B cell (primary cell): ENCODE results near the gene PHLDB2. TPM values are rescaled to one million over a fixed set of nuclear protein-coding genes. Genes with fewer than 3 reads are reported as not detected.
"Not testable (repeated sequence)": the region's sequence is repeated elsewhere in the genome, so short reads cannot be mapped to it uniquely, and the experiment has no call there.

Source experiments
- ATAC-seq: fragments of 200-7000 bp; cut with Tn5 transposase; one replicate; pipeline ENCODE4 v1.10.0; 2021; ENCODE audit warnings: low read depth, mild to moderate bottlenecking, moderate number of reproducible peaks, moderate library complexity
- CTCF ChIA-PET: fragments of 350-600 bp; sonication (Branson Sonifier 250); formaldehyde crosslinking; loops from one replicate; lab custom pipeline; 2021; ENCODE audit warnings: antibody characterized with exemption, inconsistent platforms; lab: Charles Lee
- POLR2A ChIA-PET: fragments of 350-600 bp; sonication (Branson Sonifier 250); formaldehyde crosslinking; loops from one replicate; lab custom pipeline; 2021; ENCODE audit warnings: antibody characterized with exemption; lab: Charles Lee
- DNase-seq: peaks from one replicate; pipeline ENCODE4 v3.0.0; 2013
- H2AFZ ChIP-seq: 2 replicates; pipeline ENCODE4 v1.6.1; 2012; ENCODE audit warnings: mild to moderate bottlenecking, low read depth, low read length; ENCODE audit not compliant: insufficient read depth, poor library complexity, severe bottlenecking
- H3K27ac ChIP-seq, 2 donors: 1 replicate in 1 of 2; 2 replicates in 1 of 2; pipeline ENCODE4 v1.5.1; 2012 to 2013; ENCODE audit warnings: low read length in 2 of 2, mild to moderate bottlenecking in 2 of 2, moderate library complexity in 1 of 2
- H3K27me3 ChIP-seq, 4 experiments: fragments of 200-600 bp in 1 of 4; sonication (generic) in 1 of 4; replicated peaks in 1 of 4; 1 replicate in 2 of 4; 2 replicates in 2 of 4; pipeline versions ENCODE4 v1.6.1 to v1.7.0; 2013 to 2016; ENCODE audit warnings: low read length in 3 of 4, mild to moderate bottlenecking in 2 of 4, mixed read lengths in 1 of 4, moderate library complexity in 1 of 4; ENCODE audit not compliant: insufficient read depth in 4 of 4, control insufficient read depth in 3 of 4; ENCODE audit errors: control extremely low read depth in 1 of 4
- H3K36me3 ChIP-seq, 2 experiments: replicated peaks in 1 of 2; 1 replicate in 1 of 2; 2 replicates in 1 of 2; pipeline versions ENCODE4 v1.6.1 to v1.7.1; 2013; ENCODE audit warnings: low read length in 1 of 2; ENCODE audit not compliant: insufficient read depth in 2 of 2, control insufficient read depth in 1 of 2; ENCODE audit errors: control extremely low read depth in 1 of 2, extremely low read depth in 1 of 2
- H3K4me1 ChIP-seq, 2 donors: fragments of 200-600 bp in 1 of 2; sonication (generic) in 1 of 2; 1 replicate in 1 of 2; 2 replicates in 1 of 2; pipeline versions ENCODE4 v1.5.1 to v1.6.1; 2013 to 2017; ENCODE audit warnings: low read length in 2 of 2; ENCODE audit not compliant: control insufficient read depth in 2 of 2, insufficient read depth in 2 of 2
- H3K4me2 ChIP-seq: replicated peaks from 2 replicates; pipeline ENCODE3; 2012; ENCODE audit warnings: mild to moderate bottlenecking, low read depth, low read length; ENCODE audit not compliant: poor library complexity, severe bottlenecking
- H3K4me3 ChIP-seq, 5 experiments: fragments of 200-600 bp in 1 of 5; sonication (generic) in 1 of 5; 1 replicate in 3 of 5; 2 replicates in 2 of 5; pipeline versions ENCODE4 v1.5.1 to v1.7.0; 2011 to 2016; ENCODE audit warnings: low read length in 4 of 5, mild to moderate bottlenecking in 4 of 5, low read depth in 2 of 5, control low read depth in 1 of 5, moderate library complexity in 1 of 5; ENCODE audit not compliant: insufficient read depth in 1 of 5; ENCODE audit errors: control extremely low read depth in 1 of 5, extremely low read depth in 1 of 5
- H3K79me2 ChIP-seq: fragments of 200-600 bp; sonication (generic); one replicate; pipeline ENCODE4 v1.6.0; 2016; ENCODE audit warnings: low read length; ENCODE audit not compliant: control insufficient read depth, insufficient read depth
- H3K9ac ChIP-seq: fragments of 200-600 bp; sonication (generic); 2 replicates; pipeline ENCODE4 v1.6.1; 2017; ENCODE audit warnings: mild to moderate bottlenecking, low read length, moderate library complexity
- H3K9me3 ChIP-seq, 3 donors: one replicate each; pipeline versions ENCODE4 v1.6.1 to v1.7.1; 2013; ENCODE audit warnings: low read length in 2 of 3; ENCODE audit not compliant: control insufficient read depth in 2 of 3, insufficient read depth in 1 of 3; ENCODE audit errors: control extremely low read depth in 1 of 3
- H4K20me1 ChIP-seq: 2 replicates; pipeline ENCODE4 v1.6.0; 2012; ENCODE audit warnings: mild to moderate bottlenecking, low read length; ENCODE audit not compliant: insufficient read depth, control insufficient read depth, poor library complexity, severe bottlenecking
- H3K27ac Mint-ChIP-seq: one replicate; pipeline ENCODE4 v1.8.0; 2021; ENCODE audit warnings: mixed read lengths
- H3K27me3 Mint-ChIP-seq: one replicate; pipeline ENCODE4 v1.8.0; 2021; ENCODE audit warnings: mixed read lengths
- H3K4me1 Mint-ChIP-seq: one replicate; pipeline ENCODE4 v1.8.0; 2021; ENCODE audit warnings: mixed read lengths
- H3K4me3 Mint-ChIP-seq: one replicate; pipeline ENCODE4 v1.8.0; 2021; ENCODE audit warnings: mixed read lengths
- H3K9me3 Mint-ChIP-seq: one replicate; pipeline ENCODE4 v1.8.0; 2022; ENCODE audit warnings: mixed read lengths; ENCODE audit not compliant: insufficient read depth
- EZH2 ChIP-seq: IDR thresholded peaks from 2 replicates; pipeline ENCODE4 v1.6.1; 2012; ENCODE audit warnings: borderline replicate concordance, low read depth, mild to moderate bottlenecking, moderate library complexity, low read length; ENCODE audit not compliant: insufficient read depth, poor library complexity, severe bottlenecking
- WGBS: methylation state at CpG from one replicate; pipeline ENCODE4 v1.1.5; 2013; ENCODE audit warnings: missing lambda C conversion rate; ENCODE audit not compliant: insufficient coverage; 5-methylcytosine and 5-hydroxymethylcytosine counted together
- intact Hi-C: fragments of 100-400 bp; cut with micrococcal nuclease; formaldehyde crosslinking; loops from one replicate; pipeline ENCODE4 v1.10.0; 2022
- polyA plus RNA-seq: library from polyadenylated mRNA; depleted of rRNA; stranded (reverse); fragments of >200 nt; gene quantifications from 2 replicates; pipeline ENCODE4 v1.2.3, GENCODE V29; 2012
- total RNA-seq, 2 donors: library from RNA; stranded (reverse); fragments of 120-200 nt in 1 of 2; gene quantifications; 1 replicate in 1 of 2; 2 replicates in 1 of 2; pipeline versions ENCODE4 v1.2.3 to v1.2.4, GENCODE V29; 2013 to 2022
- TF ChIP-seq, protein P1 (sequence below): fragments of 200-600 bp; IDR thresholded peaks from one replicate; pipeline ENCODE4 v1.8.0; 2022; ENCODE audit warnings: antibody characterized with exemption, mild to moderate bottlenecking

PHLDB2 gene
- total and polyA plus RNA-seq, 2 donors (not counting 1 experiment from before 2014, with no cell fraction given), result 1.3 to 6.3 TPM

DNA sequence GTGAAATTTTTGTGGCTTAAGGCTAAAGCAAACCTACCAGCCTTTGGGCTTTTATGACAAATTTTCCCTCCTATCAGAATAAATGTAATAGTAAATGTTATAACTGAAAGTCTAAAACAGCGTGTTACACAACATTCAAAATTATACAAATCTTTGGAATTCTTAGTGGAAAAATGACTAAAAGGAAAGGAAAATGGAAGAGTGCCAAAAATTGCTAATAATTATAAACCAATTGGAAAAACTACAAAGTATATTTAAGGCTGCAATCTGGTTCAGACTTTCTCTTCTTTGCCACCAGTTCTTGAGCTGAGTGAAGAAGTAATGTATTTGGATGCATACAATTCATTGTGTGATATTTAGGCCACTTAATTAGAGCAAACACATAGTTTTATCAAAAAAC lies 45.6 kb upstream of the PHLDB2 start:
- POLR2A ChIA-PET, result no interaction called here
- peaks cover 5% of the 10 kb centered on the region for H3K9me3 Mint-ChIP-seq
- no peak overlapping the region for H3K4me2 ChIP-seq
- H3K27ac ChIP-seq, result no peak overlapping the region
- TF ChIP-seq, protein P1, sequence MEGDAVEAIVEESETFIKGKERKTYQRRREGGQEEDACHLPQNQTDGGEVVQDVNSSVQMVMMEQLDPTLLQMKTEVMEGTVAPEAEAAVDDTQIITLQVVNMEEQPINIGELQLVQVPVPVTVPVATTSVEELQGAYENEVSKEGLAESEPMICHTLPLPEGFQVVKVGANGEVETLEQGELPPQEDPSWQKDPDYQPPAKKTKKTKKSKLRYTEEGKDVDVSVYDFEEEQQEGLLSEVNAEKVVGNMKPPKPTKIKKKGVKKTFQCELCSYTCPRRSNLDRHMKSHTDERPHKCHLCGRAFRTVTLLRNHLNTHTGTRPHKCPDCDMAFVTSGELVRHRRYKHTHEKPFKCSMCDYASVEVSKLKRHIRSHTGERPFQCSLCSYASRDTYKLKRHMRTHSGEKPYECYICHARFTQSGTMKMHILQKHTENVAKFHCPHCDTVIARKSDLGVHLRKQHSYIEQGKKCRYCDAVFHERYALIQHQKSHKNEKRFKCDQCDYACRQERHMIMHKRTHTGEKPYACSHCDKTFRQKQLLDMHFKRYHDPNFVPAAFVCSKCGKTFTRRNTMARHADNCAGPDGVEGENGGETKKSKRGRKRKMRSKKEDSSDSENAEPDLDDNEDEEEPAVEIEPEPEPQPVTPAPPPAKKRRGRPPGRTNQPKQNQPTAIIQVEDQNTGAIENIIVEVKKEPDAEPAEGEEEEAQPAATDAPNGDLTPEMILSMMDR, result no peak
- TF ChIP-seq EZH2, result no peak
- no peak overlapping the region for H3K4me3 ChIP-seq
- WGBS, result no CpG with 5 or more reads among the region's 1 CpG
- no peaks in the 10 kb centered on the region for H3K27me3 ChIP-seq
- no peaks in the 10 kb centered on the region for H3K36me3 ChIP-seq
- H3K79me2 ChIP-seq, result no peaks in the 10 kb centered on the region
- H3K27ac Mint-ChIP-seq, result no peak overlapping the region
- no peaks in the 10 kb centered on the region for H3K4me1 ChIP-seq
- ATAC-seq, result no peak
- no peak overlapping the region for H3K4me3 Mint-ChIP-seq
- no peak overlapping the region for H2AFZ ChIP-seq
- peaks cover 9% of the 10 kb centered on the region for H3K27me3 Mint-ChIP-seq
- no peak for DNase-seq
- CTCF ChIA-PET, result no interaction called here
- H3K9me3 ChIP-seq, result peaks cover 0 to 8% (median 3%) of the 10 kb centered on the region in 3 donors
- intact Hi-C loops, result no loop called here
- H4K20me1 ChIP-seq, result no peaks in the 10 kb centered on the region
- no peak overlapping the region for H3K9ac ChIP-seq
- H3K4me1 Mint-ChIP-seq, result no peaks in the 10 kb centered on the region

DNA sequence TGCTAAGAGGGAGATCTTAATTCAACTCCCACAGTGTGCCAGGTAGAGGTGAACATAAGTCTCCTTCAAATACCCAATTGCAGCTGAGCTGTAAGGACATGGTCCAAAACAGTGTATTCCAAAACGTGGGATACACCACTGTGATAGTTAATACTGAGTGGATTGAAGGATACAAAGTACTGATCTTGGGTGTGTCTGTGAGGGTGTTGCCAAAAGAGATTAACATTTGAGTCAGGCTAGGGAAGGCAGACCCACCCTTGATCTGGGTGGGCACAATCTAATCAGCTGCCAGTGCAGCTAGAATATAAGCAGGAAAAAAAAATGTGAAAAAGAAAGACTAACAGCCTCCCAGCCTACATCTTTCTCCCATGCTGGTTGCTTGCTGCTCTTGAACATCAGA lies 45.1 kb upstream of the PHLDB2 start:
- H3K4me1 ChIP-seq, result no peaks in the 10 kb centered on the region
- CTCF ChIA-PET, result no interaction called here
- H3K4me3 Mint-ChIP-seq, result no peak overlapping the region
- intact Hi-C loops, result no loop called here
- H3K9ac ChIP-seq, result no peak overlapping the region
- H3K4me1 Mint-ChIP-seq, result no peaks in the 10 kb centered on the region
- no peak overlapping the region for H2AFZ ChIP-seq
- POLR2A ChIA-PET, result no interaction called here
- no peak overlapping the region for H3K4me2 ChIP-seq
- peaks cover 5% of the 10 kb centered on the region for H3K9me3 Mint-ChIP-seq
- TF ChIP-seq EZH2, result no peak
- TF ChIP-seq, protein P1, result no peak
- no peak for DNase-seq
- H3K4me3 ChIP-seq, result no peak overlapping the region
- 70% methylated on average over 1 of the region's 1 CpG for WGBS
- peaks cover 0 to 8% (median 3%) of the 10 kb centered on the region in 3 donors for H3K9me3 ChIP-seq
- no peak overlapping the region for H3K27ac ChIP-seq
- ATAC-seq, result no peak
- H3K27ac Mint-ChIP-seq, result no peak overlapping the region
- H3K27me3 Mint-ChIP-seq, result peaks cover 9% of the 10 kb centered on the region
- no peaks in the 10 kb centered on the region for H3K36me3 ChIP-seq
- no peaks in the 10 kb centered on the region for H3K27me3 ChIP-seq
- no peaks in the 10 kb centered on the region for H3K79me2 ChIP-seq
- H4K20me1 ChIP-seq, result no peaks in the 10 kb centered on the region

DNA sequence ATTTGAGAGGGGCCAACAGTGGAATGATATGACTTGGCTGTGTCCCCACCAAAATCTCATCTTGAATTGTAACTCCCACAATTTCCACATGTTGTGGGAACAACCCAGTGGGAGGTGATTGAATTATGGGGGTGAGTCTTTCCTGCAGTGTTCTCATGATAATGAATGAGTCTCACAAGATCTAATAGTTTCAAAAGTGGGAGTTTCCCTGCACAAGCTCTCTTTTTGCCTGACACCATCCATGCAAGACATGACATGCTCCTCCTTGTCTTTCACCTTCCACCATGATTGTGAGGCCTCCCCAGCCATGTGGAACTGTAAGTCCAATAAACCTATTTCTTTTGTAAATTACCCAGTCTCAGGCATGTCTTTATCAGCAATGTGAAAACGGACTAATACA lies 42.3 kb upstream of the PHLDB2 start:
- H3K4me1 Mint-ChIP-seq, H4K20me1 ChIP-seq, H3K9ac ChIP-seq, H3K4me3 Mint-ChIP-seq, CTCF ChIA-PET, POLR2A ChIA-PET, H3K27me3 ChIP-seq, H3K79me2 ChIP-seq, intact Hi-C loops, DNase-seq, H3K9me3 Mint-ChIP-seq, H3K4me3 ChIP-seq, H3K4me2 ChIP-seq, H3K36me3 ChIP-seq, H2AFZ ChIP-seq, H3K27ac Mint-ChIP-seq, ATAC-seq, H3K4me1 ChIP-seq, H3K27me3 Mint-ChIP-seq, H3K27ac ChIP-seq: not testable (repeated sequence)
- H3K9me3 ChIP-seq, result peaks cover 2 to 11% (median 8%) of the 10 kb centered on the region in 3 donors
- WGBS, result 92% methylated on average over 1 of the region's 1 CpG
